CD14-positive monocyte (primary cell): Measurements from ENCODE around the gene PRPF40B. TPM values are rescaled to one million over a fixed set of nuclear protein-coding genes. Genes with fewer than 3 reads are reported as not detected.

Source experiments
- DNase-seq, 3 donors: peaks; one replicate each; pipeline ENCODE4 v3.0.0-alpha.2; 2011 to 2022
- H2AFZ ChIP-seq: 2 replicates; pipeline ENCODE4 v1.6.0; 2012; ENCODE audit warnings: mild to moderate bottlenecking, low read depth, low read length, inconsistent platforms; ENCODE audit not compliant: insufficient read depth, poor library complexity, severe bottlenecking
- H3K27ac ChIP-seq, 2 donors: 1 replicate in 1 of 2; 2 replicates in 1 of 2; pipeline ENCODE4 v1.5.1; 2012 to 2013; ENCODE audit warnings: low read length in 2 of 2, control low read depth in 1 of 2, inconsistent platforms in 1 of 2, low read depth in 1 of 2, mild to moderate bottlenecking in 1 of 2
- H3K27me3 ChIP-seq, 2 donors: one replicate each; pipeline versions ENCODE4 v1.6.0 to v1.6.1; 2011 to 2013; ENCODE audit warnings: low read length in 2 of 2; ENCODE audit not compliant: control insufficient read depth in 2 of 2, insufficient read depth in 2 of 2
- H3K36me3 ChIP-seq, 2 donors: replicated peaks in 1 of 2; 1 replicate in 1 of 2; 2 replicates in 1 of 2; pipeline versions ENCODE4 v1.5.1 to v1.6.1; 2012 to 2013; ENCODE audit warnings: low read length in 2 of 2, control low read depth in 1 of 2, inconsistent platforms in 1 of 2, mild to moderate bottlenecking in 1 of 2; ENCODE audit not compliant: insufficient read depth in 2 of 2, control insufficient read depth in 1 of 2
- H3K4me1 ChIP-seq, 2 donors: 1 replicate in 1 of 2; 2 replicates in 1 of 2; pipeline versions ENCODE4 v1.5.1 to v1.6.1; 2012 to 2013; ENCODE audit warnings: low read length in 2 of 2, control low read depth in 1 of 2, inconsistent platforms in 1 of 2, mild to moderate bottlenecking in 1 of 2, moderate library complexity in 1 of 2; ENCODE audit not compliant: insufficient read depth in 2 of 2, control insufficient read depth in 1 of 2
- H3K4me2 ChIP-seq: replicated peaks from 2 replicates; pipeline ENCODE3; 2012; ENCODE audit warnings: low read length, moderate library complexity, mild to moderate bottlenecking; ENCODE audit not compliant: poor library complexity, severe bottlenecking; ENCODE audit errors: extremely low read depth
- H3K4me3 ChIP-seq, 3 experiments: fragments of 200-600 bp in 1 of 3; sonication (generic) in 1 of 3; replicated peaks in 1 of 3; 1 replicate in 2 of 3; 2 replicates in 1 of 3; pipeline ENCODE4 v1.5.1; 2011 to 2013; ENCODE audit warnings: low read length in 3 of 3, mild to moderate bottlenecking in 3 of 3, control low read depth in 2 of 3, low read depth in 2 of 3, inconsistent platforms in 1 of 3, moderate library complexity in 1 of 3
- H3K79me2 ChIP-seq: 2 replicates; pipeline ENCODE4 v1.6.0; 2012; ENCODE audit warnings: mild to moderate bottlenecking, control low read depth, inconsistent platforms, low read length, moderate library complexity; ENCODE audit not compliant: insufficient read depth
- H3K9ac ChIP-seq: 2 replicates; pipeline ENCODE4 v1.6.0; 2017; ENCODE audit warnings: low read length, mild to moderate bottlenecking; ENCODE audit not compliant: insufficient read depth, poor library complexity, severe bottlenecking
- H3K9me3 ChIP-seq, 2 donors: replicated peaks in 1 of 2; 1 replicate in 1 of 2; 2 replicates in 1 of 2; pipeline versions ENCODE4 v1.5.1 to v1.6.1; 2012 to 2013; ENCODE audit warnings: low read length in 2 of 2, control low read depth in 1 of 2; ENCODE audit not compliant: control insufficient read depth in 1 of 2, insufficient read depth in 1 of 2
- H4K20me1 ChIP-seq: 2 replicates; pipeline ENCODE4 v1.6.0; 2012; ENCODE audit warnings: mild to moderate bottlenecking, low read length, control low read depth, moderate library complexity; ENCODE audit not compliant: insufficient read depth
- H3K27ac Mint-ChIP-seq, 7 donors: one replicate each; pipeline ENCODE4 v1.8.0; 2020; ENCODE audit warnings: mild to moderate bottlenecking in 7 of 7, mixed read lengths in 7 of 7, moderate library complexity in 6 of 7, inconsistent platforms in 2 of 7
- H3K27me3 Mint-ChIP-seq, 3 donors: one replicate each; pipeline ENCODE4 v1.8.0; 2021 to 2022; ENCODE audit warnings: low read depth in 3 of 3, mild to moderate bottlenecking in 3 of 3, mixed read lengths in 3 of 3, moderate library complexity in 3 of 3, inconsistent platforms in 1 of 3
- H3K36me3 Mint-ChIP-seq, 2 donors: one replicate each; pipeline ENCODE4 v1.8.0; 2020; ENCODE audit warnings: mixed read lengths in 2 of 2, inconsistent platforms in 1 of 2, mild to moderate bottlenecking in 1 of 2
- H3K4me1 Mint-ChIP-seq: one replicate; pipeline ENCODE4 v1.8.0; 2020; ENCODE audit warnings: mild to moderate bottlenecking, mixed read lengths
- H3K4me3 Mint-ChIP-seq, 2 donors: one replicate each; pipeline ENCODE4 v1.8.0; 2020; ENCODE audit warnings: mild to moderate bottlenecking in 2 of 2, mixed read lengths in 2 of 2, moderate library complexity in 1 of 2
- H3K9me3 Mint-ChIP-seq, 7 donors: one replicate each; pipeline ENCODE4 v1.8.0; 2020 to 2022; ENCODE audit warnings: mixed read lengths in 7 of 7, mild to moderate bottlenecking in 6 of 7, moderate library complexity in 6 of 7, inconsistent platforms in 2 of 7
- CTCF ChIP-seq: fragments of 200-600 bp; IDR thresholded peaks from one replicate; pipeline ENCODE4 v1.8.0; 2022; ENCODE audit warnings: antibody characterized with exemption, mild to moderate bottlenecking
- WGBS: methylation state at CpG from one replicate; pipeline ENCODE4 v1.1.5; 2013; ENCODE audit warnings: missing lambda C conversion rate; ENCODE audit not compliant: insufficient coverage; 5-methylcytosine and 5-hydroxymethylcytosine counted together
- intact Hi-C, 2 donors: fragments of 100-400 bp; cut with micrococcal nuclease; formaldehyde crosslinking; loops; one replicate each; pipeline versions ENCODE4 v1.15.0 to v1.15.1; 2023
- polyA plus RNA-seq, 3 donors: library from polyadenylated mRNA; depleted of rRNA in 1 of 3; unstranded in 2 of 3; stranded (reverse) in 1 of 3; fragments of 300-500 nt in 2 of 3; fragments of >200 nt in 1 of 3; fragmentation: Illumina TruSeq in 2 of 3; gene quantifications; 1 replicate in 2 of 3; 2 replicates in 1 of 3; pipeline ENCODE4 v1.2.3, GENCODE V29; 2012 to 2021

Gene PRPF40B
- polyA plus RNA-seq, 3 donors = 0.14 to 1.3 (median 0.57) TPM

GRCh38 chr12:49598527-49598926 lies 24.8 kb upstream of the PRPF40B start:
- Histone ChIP-seq H3K4me1 (no peaks in the 10 kb centered on the region), H4K20me1 (no peaks in the 10 kb centered on the region), H2AFZ (no peak overlapping the region), H3K9me3 (no peaks in the 10 kb centered on the region), H3K27me3 (no peaks in the 10 kb centered on the region), H3K4me3 (no peak overlapping the region), H3K4me2 (no peak overlapping the region), H3K36me3 (no peaks in the 10 kb centered on the region), H3K79me2 (no peaks in the 10 kb centered on the region), H3K9ac (no peak overlapping the region), H3K27ac (no peak overlapping the region)
- intact Hi-C loops = no loop called here
- Mint-ChIP-seq H3K36me3 (no peaks in the 10 kb centered on the region), H3K4me3 (no peak overlapping the region), H3K27me3 (peaks cover 0 to 2% (median 1%) of the 10 kb centered on the region in 3 donors), H3K4me1 (peaks cover 3% of the 10 kb centered on the region), H3K9me3 (no peaks in the 10 kb centered on the region), H3K27ac (peak overlapping the region in 1 of 7 donors; percentile 64)
- no peak for TF ChIP-seq CTCF
- WGBS = 98% methylated on average over 6 of the region's 10 CpGs
- DNase-seq = no peak

- Mint-ChIP-seq H3K27me3 (peaks cover 2 to 6% (median 3%) of the 10 kb centered on the region in 3 donors), H3K4me3 (no peak overlapping the region), H3K4me1 (peaks cover 3% of the 10 kb centered on the region), H3K9me3 (no peaks in the 10 kb centered on the region), H3K27ac (no peak overlapping the region), H3K36me3 (no peaks in the 10 kb centered on the region)
- Histone ChIP-seq H3K4me1 (no peaks in the 10 kb centered on the region), H3K4me2 (no peak overlapping the region), H3K36me3 (no peaks in the 10 kb centered on the region), H3K79me2 (no peaks in the 10 kb centered on the region), H3K9ac (no peak overlapping the region), H3K9me3 (no peaks in the 10 kb centered on the region), H2AFZ (no peak overlapping the region), H3K27ac (no peak overlapping the region), H3K4me3 (no peak overlapping the region), H4K20me1 (no peaks in the 10 kb centered on the region), H3K27me3 (no peaks in the 10 kb centered on the region)
- no peak for TF ChIP-seq CTCF
- intact Hi-C loops = no loop called here
- DNase-seq = no peak
- 97% methylated on average over 8 of the region's 8 CpGs for WGBS
These were observed 23.4 kb upstream of the PRPF40B start for GRCh38 chr12:49599961-49600360.
